Nephron (organoid): ENCODE measurements around the gene KRTAP4-8.
"Not testable (repeated sequence)": the region's sequence is repeated elsewhere in the genome, so short reads cannot be mapped to it uniquely, and the experiment has no call there.

Experiments
- H3K27ac Mint-ChIP-seq, 3 experiments: 2 replicates each; pipeline ENCODE4 v1.8.0; 2020; ENCODE audit warnings: mixed read lengths in 3 of 3, mild to moderate bottlenecking in 2 of 3, moderate library complexity in 1 of 3
- H3K27me3 Mint-ChIP-seq: 2 replicates; pipeline ENCODE4 v1.8.0; 2021; ENCODE audit warnings: low read depth, mild to moderate bottlenecking, moderate library complexity, mixed read lengths
- H3K36me3 Mint-ChIP-seq: 2 replicates; pipeline ENCODE4 v1.8.0; 2020; ENCODE audit warnings: low read depth, mixed read lengths
- H3K4me1 Mint-ChIP-seq: 2 replicates; pipeline ENCODE4 v1.8.0; 2020; ENCODE audit warnings: mixed read lengths
- H3K4me3 Mint-ChIP-seq, 3 experiments: 2 replicates each; pipeline ENCODE4 v1.8.0; 2020; ENCODE audit warnings: mild to moderate bottlenecking in 3 of 3, mixed read lengths in 3 of 3, moderate library complexity in 2 of 3
- H3K9me3 Mint-ChIP-seq: 2 replicates; pipeline ENCODE4 v1.8.0; 2020; ENCODE audit warnings: mixed read lengths
- CTCF ChIP-seq, 3 experiments: fragments of 200-600 bp; sonication (generic); IDR thresholded peaks; one replicate each; pipeline ENCODE4 v1.5.0; 2021; ENCODE audit warnings: antibody characterized with exemption in 3 of 3; ENCODE audit not compliant: unreplicated experiment in 3 of 3

KRTAP4-8 gene

GRCh38 chr17:41071606-41072360 lies 26.2 kb downstream of the KRTAP4-8 start:
- Mint-ChIP-seq H3K4me3 (no peak overlapping the region), H3K9me3 (peaks cover 6% of the 10 kb centered on the region), H3K36me3 (no peaks in the 10 kb centered on the region), H3K27ac (peak overlapping the region in 1 of 3 experiments; percentile 5), H3K27me3 (peaks cover 11% of the 10 kb centered on the region), H3K4me1 (no peaks in the 10 kb centered on the region)
- no peak for TF ChIP-seq CTCF (IDR thresholded peaks at IDR 0.05; ENCODE audit: unreplicated experiment in 3 of 3)

DNA sequence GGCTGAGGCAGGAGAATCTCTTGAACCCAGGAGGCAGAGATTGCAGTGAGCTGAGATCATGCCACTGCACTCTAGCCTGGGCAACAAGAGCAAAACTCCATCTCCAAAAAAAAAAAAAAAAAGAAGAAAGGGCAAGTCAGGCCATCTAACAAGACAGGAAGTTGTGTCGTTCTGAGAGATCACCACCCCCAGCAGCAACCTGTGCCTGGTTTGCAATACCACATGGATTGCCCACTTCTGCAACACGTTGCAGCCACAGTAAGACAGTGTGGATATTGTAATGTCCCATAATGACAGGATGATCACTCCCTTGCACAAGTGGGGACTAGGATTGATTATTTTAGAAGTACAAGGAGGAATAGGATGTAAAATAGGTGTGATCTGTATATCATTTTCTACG lies 28.9 kb downstream of the KRTAP4-8 start:
- Mint-ChIP-seq H3K27me3 (peaks cover 3% of the 10 kb centered on the region), H3K27ac (no peak overlapping the region), H3K4me1 (no peaks in the 10 kb centered on the region), H3K9me3 (no peaks in the 10 kb centered on the region), H3K4me3 (no peak overlapping the region), H3K36me3 (no peaks in the 10 kb centered on the region)
- no peak for TF ChIP-seq CTCF (IDR thresholded peaks at IDR 0.05; ENCODE audit: unreplicated experiment in 3 of 3)

- no peak for TF ChIP-seq CTCF (IDR thresholded peaks at IDR 0.05; ENCODE audit: unreplicated experiment in 3 of 3)
- Mint-ChIP-seq H3K4me1 (no peaks in the 10 kb centered on the region), H3K27ac (no peak overlapping the region), H3K27me3 (peaks cover 7% of the 10 kb centered on the region), H3K4me3 (no peak overlapping the region), H3K9me3 (no peaks in the 10 kb centered on the region), H3K36me3 (no peaks in the 10 kb centered on the region)
Observed at GRCh38 chr17:41067281-41067680, 30.7 kb downstream of the KRTAP4-8 start.

DNA sequence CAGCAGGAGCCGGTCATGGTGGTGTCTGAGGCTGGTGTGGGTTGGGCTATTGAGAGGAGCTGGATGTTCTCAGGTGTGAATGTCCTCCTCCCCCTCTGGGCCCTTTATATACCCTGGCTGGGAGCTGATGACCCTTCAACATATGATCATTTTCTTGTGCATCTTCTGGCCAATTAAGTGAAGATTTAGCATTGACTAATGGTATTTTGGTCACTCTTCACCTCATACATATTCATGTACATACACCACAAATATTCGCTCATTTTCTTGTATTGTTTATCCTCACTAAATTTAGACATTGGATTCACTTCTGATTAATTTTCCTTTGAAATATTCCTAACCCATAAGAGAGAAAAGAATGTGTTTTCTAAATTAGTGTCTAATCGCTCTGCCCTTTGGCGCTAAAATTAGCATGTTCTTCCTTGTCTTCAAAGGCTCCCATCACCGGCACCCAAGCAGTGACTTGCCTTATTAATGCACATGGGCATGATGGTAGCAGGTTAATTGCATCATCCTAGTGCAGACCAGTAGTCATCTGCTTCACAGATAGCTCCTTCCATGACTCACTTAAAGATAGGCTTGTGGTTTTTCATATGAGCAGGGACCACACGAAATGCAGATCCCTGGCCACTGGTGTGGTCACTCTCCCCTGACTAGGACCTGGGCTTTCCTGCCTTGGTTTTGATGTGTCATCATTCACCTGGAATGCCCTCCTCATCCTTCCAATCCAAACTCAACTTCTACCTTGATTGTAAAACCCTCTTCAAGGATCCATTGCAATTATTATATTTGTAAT lies 31.9 kb downstream of the KRTAP4-8 start, which contains the start of gene KRTAP2-4:
Gene KRTAP2-4 (minus strand): TSS at position 51 of the 796 bp plus-strand sequence. CDS start 34 bp downstream, at position 17.
- no peak for TF ChIP-seq CTCF (IDR thresholded peaks at IDR 0.05; ENCODE audit: unreplicated experiment in 3 of 3)
- H3K4me3 Mint-ChIP-seq = no peak within 1 kb of the TSS
- peaks cover 7% of the 10 kb centered on the region for H3K27me3 Mint-ChIP-seq
- H3K9me3 Mint-ChIP-seq = no peaks in the 10 kb centered on the region
- H3K27ac Mint-ChIP-seq = no peak within 1 kb of the TSS
- no peaks in the 10 kb centered on the region for H3K36me3 Mint-ChIP-seq
- no peaks in the 10 kb centered on the region for H3K4me1 Mint-ChIP-seq

DNA sequence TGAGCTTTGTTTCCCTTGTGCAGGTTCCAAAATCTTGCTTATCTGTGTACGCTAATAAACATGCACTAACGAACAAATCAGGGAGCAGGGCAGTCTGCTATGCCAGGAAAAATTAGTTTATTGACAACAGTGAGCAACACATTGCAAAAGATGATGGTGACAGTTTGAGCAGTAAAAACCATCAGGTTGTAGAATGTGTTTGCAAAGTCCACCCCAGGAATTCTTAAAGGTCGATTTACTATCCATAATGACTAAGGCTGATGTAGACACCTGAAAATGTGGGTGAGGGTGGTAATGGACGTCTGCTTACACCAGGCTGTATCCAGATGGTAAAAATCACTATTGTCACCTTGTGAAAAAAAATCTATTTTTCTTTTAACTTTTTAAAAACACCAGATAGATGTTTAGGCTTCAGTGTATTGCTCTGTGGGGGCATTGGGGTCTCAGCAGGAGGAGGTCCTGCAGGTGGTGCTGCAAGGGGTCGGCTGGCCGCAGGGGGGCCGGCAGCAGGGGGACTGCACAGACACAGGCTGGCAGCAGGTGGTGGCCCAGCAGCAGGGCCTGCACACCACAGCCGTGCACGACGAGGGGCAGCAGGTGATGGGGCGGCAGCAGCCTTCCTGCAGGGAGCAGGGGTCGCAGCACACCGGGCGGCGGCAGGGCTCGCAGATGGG lies 32.8 kb downstream of the KRTAP4-8 start:
- not testable (repeated sequence) for H3K9me3 Mint-ChIP-seq, H3K4me1 Mint-ChIP-seq, H3K36me3 Mint-ChIP-seq, H3K4me3 Mint-ChIP-seq, H3K27me3 Mint-ChIP-seq, H3K27ac Mint-ChIP-seq

- H3K4me1 Mint-ChIP-seq = no peaks in the 10 kb centered on the region
- H3K4me3 Mint-ChIP-seq = no peak overlapping the region
- no peak overlapping the region for H3K27ac Mint-ChIP-seq
- no peaks in the 10 kb centered on the region for H3K36me3 Mint-ChIP-seq
- TF ChIP-seq CTCF (IDR thresholded peaks at IDR 0.05; ENCODE audit: unreplicated experiment in 3 of 3) = no peak
- no peaks in the 10 kb centered on the region for H3K9me3 Mint-ChIP-seq
- H3K27me3 Mint-ChIP-seq = peaks cover 7% of the 10 kb centered on the region
Observed at GRCh38 chr17:41064301-41064700, 33.6 kb downstream of the KRTAP4-8 start.
